GM23248 (cell line): Measurements from ENCODE around the gene ST6GALNAC3. TPM values are rescaled to one million over a fixed set of nuclear protein-coding genes. Genes with fewer than 3 reads are reported as not detected.

Source experiments
- DNase-seq: peaks from one replicate; pipeline ENCODE4 v3.0.0-alpha.2; 2015
- H2AFZ ChIP-seq: fragments of 200-600 bp; sonication (generic); 2 replicates; pipeline ENCODE4 v1.6.1; 2016; ENCODE audit warnings: antibody characterized with exemption
- H3F3A ChIP-seq: fragments of 200-600 bp; sonication (generic); 2 replicates; pipeline ENCODE4 v1.6.1; 2016; ENCODE audit warnings: mild to moderate bottlenecking, antibody characterized with exemption, mixed run types; ENCODE audit not compliant: insufficient read depth
- H3K27ac ChIP-seq: fragments of 200-600 bp; sonication (generic); 2 replicates; pipeline ENCODE4 v1.5.1; 2016; ENCODE audit warnings: mild to moderate bottlenecking
- H3K27me3 ChIP-seq: fragments of 200-600 bp; sonication (generic); replicated peaks from 2 replicates; pipeline ENCODE4 v1.6.1; 2016; ENCODE audit warnings: mild to moderate bottlenecking; ENCODE audit not compliant: insufficient read depth
- H3K36me3 ChIP-seq: fragments of 200-600 bp; sonication (generic); 2 replicates; pipeline ENCODE4 v1.6.1; 2016; ENCODE audit warnings: low read depth, mild to moderate bottlenecking
- H3K4me1 ChIP-seq: fragments of 200-600 bp; sonication (generic); 2 replicates; pipeline ENCODE4 v1.6.1; 2016; ENCODE audit warnings: mild to moderate bottlenecking; ENCODE audit not compliant: insufficient read depth
- H3K4me2 ChIP-seq: fragments of 200-600 bp; sonication (generic); one replicate; pipeline ENCODE4 v1.6.1; 2016; ENCODE audit warnings: mild to moderate bottlenecking; ENCODE audit not compliant: unreplicated experiment
- H3K4me3 ChIP-seq: fragments of 200-600 bp; sonication (generic); 2 replicates; pipeline ENCODE4 v1.5.1; 2016; ENCODE audit warnings: mild to moderate bottlenecking
- H3K79me2 ChIP-seq: fragments of 200-600 bp; sonication (generic); 2 replicates; pipeline ENCODE4 v1.6.1; 2016; ENCODE audit warnings: mild to moderate bottlenecking; ENCODE audit not compliant: insufficient read depth
- H3K9ac ChIP-seq: fragments of 200-600 bp; sonication (generic); 2 replicates; pipeline ENCODE4 v1.6.1; 2016; ENCODE audit warnings: mild to moderate bottlenecking
- H3K9me2 ChIP-seq: fragments of 200-600 bp; sonication (generic); 2 replicates; pipeline ENCODE4 v1.6.1; 2016; ENCODE audit warnings: mixed run types, mild to moderate bottlenecking, moderate library complexity; ENCODE audit not compliant: insufficient read depth
- H3K9me3 ChIP-seq: fragments of 200-600 bp; sonication (generic); one replicate; pipeline ENCODE4 v1.6.1; 2017; ENCODE audit warnings: low read depth
- H4K20me1 ChIP-seq: fragments of 200-600 bp; sonication (generic); 2 replicates; pipeline ENCODE4 v1.6.0; 2016; ENCODE audit not compliant: insufficient read depth
- EZH2 ChIP-seq: fragments of 200-600 bp; sonication (generic); IDR thresholded peaks from 2 replicates; pipeline ENCODE4 v1.6.1; 2018; ENCODE audit warnings: antibody characterized with exemption, mild to moderate bottlenecking; ENCODE audit not compliant: insufficient read depth, poor library complexity, severe bottlenecking
- EZH2phosphoT487 ChIP-seq: fragments of 200-600 bp; sonication (generic); IDR thresholded peaks from 2 replicates; pipeline ENCODE4 v1.6.1; 2018; ENCODE audit warnings: antibody characterized with exemption, moderate library complexity, mild to moderate bottlenecking, low read depth; ENCODE audit not compliant: insufficient read depth
- WGBS, 2 experiments: methylation state at CpG; one replicate each; pipeline ENCODE4 v1.1.6; 2015 to 2017; ENCODE audit warnings: low lambda C conversion rate in 2 of 2, low coverage in 1 of 2; ENCODE audit errors: missing lambda C conversion rate in 2 of 2; 5-methylcytosine and 5-hydroxymethylcytosine counted together
- in situ Hi-C: fragments of 300-500 bp; cut with MboI; formaldehyde crosslinking; loops from 2 replicates; pipeline ENCODE4 v1.15.0; 2020
- polyA plus RNA-seq: library from polyadenylated mRNA; unstranded; fragments of >200 nt; fragmentation: Nextera tagmentation; extraction: Ambion mirVana; gene quantifications from 2 replicates; pipeline ENCODE4 v1.2.1, GENCODE V29; 2016
- total RNA-seq: library from RNA; depleted of rRNA; stranded (reverse); fragments of >200 nt; shearing (Covaris generic); gene quantifications from 2 replicates; pipeline ENCODE4 v1.2.3, GENCODE V29; 2014

The ST6GALNAC3 gene
- total and polyA plus RNA-seq, 2 experiments from 2014 or later, result not detected

DNA sequence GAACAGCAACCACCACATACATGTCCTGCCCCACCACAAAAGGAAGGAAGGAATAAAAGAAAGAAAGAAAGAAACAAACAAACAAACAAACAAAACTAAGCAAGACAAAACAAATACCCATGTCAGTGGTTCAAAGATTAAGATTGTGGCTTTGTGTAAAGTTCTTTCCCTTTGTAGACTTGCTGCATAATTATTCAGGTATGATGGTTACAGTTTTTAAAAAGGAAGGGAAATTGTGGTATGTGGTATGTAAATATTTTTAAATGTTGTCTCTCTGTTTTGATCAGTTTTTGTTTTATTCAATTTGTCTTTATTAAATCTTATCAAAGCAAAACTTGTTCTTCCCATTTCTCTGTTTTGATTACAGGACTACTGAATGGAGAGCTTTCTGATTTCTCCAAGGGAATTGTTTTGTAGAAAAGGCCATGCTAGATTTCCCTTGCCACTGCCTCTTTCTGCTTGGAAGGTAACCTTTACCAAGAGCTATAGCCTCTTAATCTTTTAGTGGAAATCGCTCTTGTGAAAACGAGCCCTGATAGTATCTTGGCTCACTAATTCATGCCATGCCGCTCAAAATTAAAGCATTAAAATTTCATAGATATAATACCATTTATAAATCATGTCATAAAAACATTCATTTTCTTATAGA, 502.5 kb downstream of the ST6GALNAC3 start:
- no peaks in the 10 kb centered on the region; the same call in 1 of the 2 replicates for H3K27me3 ChIP-seq
- no peak for DNase-seq
- no peak overlapping the region for H3K4me3 ChIP-seq
- H3K79me2 ChIP-seq, result no peaks in the 10 kb centered on the region
- TF ChIP-seq EZH2 (no peak), EZH2phosphoT487 (no peak)
- H3K9ac ChIP-seq, result no peak overlapping the region
- WGBS, 2 experiments, result 65 to 75% methylated on average over 3 of the region's 3 CpGs
- H3K9me3 ChIP-seq, result no peaks in the 10 kb centered on the region
- H3K4me2 ChIP-seq, result no peak overlapping the region
- no peak overlapping the region for H2AFZ ChIP-seq
- H3K27ac ChIP-seq, result no peak overlapping the region
- no peaks in the 10 kb centered on the region for H3K4me1 ChIP-seq
- H4K20me1 ChIP-seq, result no peaks in the 10 kb centered on the region
- H3K36me3 ChIP-seq, result no peaks in the 10 kb centered on the region
- H3F3A ChIP-seq, result no peaks in the 10 kb centered on the region
- H3K9me2 ChIP-seq, result no peaks in the 10 kb centered on the region
- in situ Hi-C loops, result no loop called here

GRCh38 chr1:76577525-76578185, 503.1 kb downstream of the ST6GALNAC3 start:
- no peak overlapping the region for H3K4me2 ChIP-seq
- H3K9me2 ChIP-seq, result no peaks in the 10 kb centered on the region
- WGBS, 2 experiments, result 39 to 47% methylated on average over 3 of the region's 3 CpGs
- no peak overlapping the region for H2AFZ ChIP-seq
- in situ Hi-C loops, result no loop called here
- no peaks in the 10 kb centered on the region for H3K4me1 ChIP-seq
- DNase-seq, result no peak
- H3F3A ChIP-seq, result no peaks in the 10 kb centered on the region
- H3K36me3 ChIP-seq, result no peaks in the 10 kb centered on the region
- H3K27me3 ChIP-seq, result no peaks in the 10 kb centered on the region; the same call in 1 of the 2 replicates
- no peak overlapping the region for H3K27ac ChIP-seq
- H3K4me3 ChIP-seq, result no peak overlapping the region
- no peaks in the 10 kb centered on the region for H3K79me2 ChIP-seq
- H4K20me1 ChIP-seq, result no peaks in the 10 kb centered on the region
- H3K9ac ChIP-seq, result no peak overlapping the region
- no peaks in the 10 kb centered on the region for H3K9me3 ChIP-seq
- TF ChIP-seq EZH2 (no peak), EZH2phosphoT487 (no peak)

DNA sequence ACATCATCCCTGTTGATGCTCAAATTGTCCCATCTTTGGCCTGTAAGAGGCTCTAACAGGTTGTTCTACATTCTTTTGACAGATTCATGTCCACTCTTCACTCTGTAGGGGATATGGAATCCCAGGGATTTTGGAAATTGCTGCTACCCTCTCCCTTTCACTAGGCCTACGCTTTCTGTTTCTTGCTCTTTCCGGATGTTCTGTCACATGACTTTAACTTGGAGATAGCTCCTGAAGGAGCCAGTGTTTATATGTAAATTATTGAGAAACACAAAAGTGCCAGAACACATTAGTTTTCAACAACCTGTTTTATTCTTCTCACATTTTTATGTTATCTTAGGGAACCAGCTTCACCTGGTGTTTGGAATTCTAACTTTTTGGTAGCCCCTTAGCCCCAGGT, 505.7 kb downstream of the ST6GALNAC3 start:
- DNase-seq, result no peak
- H3K4me2 ChIP-seq, result no peak overlapping the region
- no peaks in the 10 kb centered on the region for H3K36me3 ChIP-seq
- no peaks in the 10 kb centered on the region; the same call in 1 of the 2 replicates for H3K27me3 ChIP-seq
- 52% methylated on average over 2 of the region's 2 CpGs for WGBS, 2 experiments
- TF ChIP-seq EZH2, result no peak
- TF ChIP-seq EZH2phosphoT487, result no peak
- H3K79me2 ChIP-seq, result no peaks in the 10 kb centered on the region
- H3K9me2 ChIP-seq, result no peaks in the 10 kb centered on the region
- no peak overlapping the region for H2AFZ ChIP-seq
- H3F3A ChIP-seq, result no peaks in the 10 kb centered on the region
- H3K4me1 ChIP-seq, result no peaks in the 10 kb centered on the region
- no peak overlapping the region for H3K9ac ChIP-seq
- in situ Hi-C loops, result no loop called here
- no peaks in the 10 kb centered on the region for H4K20me1 ChIP-seq
- H3K27ac ChIP-seq, result no peak overlapping the region
- H3K9me3 ChIP-seq, result no peaks in the 10 kb centered on the region
- no peak overlapping the region for H3K4me3 ChIP-seq

GRCh38 chr1:76581712-76582111, 507.2 kb downstream of the ST6GALNAC3 start:
- no peaks in the 10 kb centered on the region for H3K79me2 ChIP-seq
- in situ Hi-C loops, result no loop called here
- no peaks in the 10 kb centered on the region for H3K27me3 ChIP-seq
- no peaks in the 10 kb centered on the region for H3K9me2 ChIP-seq
- WGBS, 2 experiments, result 85 to 97% methylated on average over 2 of the region's 2 CpGs
- no peaks in the 10 kb centered on the region for H3F3A ChIP-seq
- TF ChIP-seq EZH2 (no peak), EZH2phosphoT487 (no peak)
- H2AFZ ChIP-seq, result no peak overlapping the region
- H3K9ac ChIP-seq, result no peak overlapping the region
- DNase-seq, result no peak
- no peak overlapping the region for H3K27ac ChIP-seq
- no peaks in the 10 kb centered on the region for H3K4me1 ChIP-seq
- H3K36me3 ChIP-seq, result no peaks in the 10 kb centered on the region
- no peak overlapping the region for H3K4me2 ChIP-seq
- H3K9me3 ChIP-seq, result no peaks in the 10 kb centered on the region
- H3K4me3 ChIP-seq, result no peak overlapping the region
- no peaks in the 10 kb centered on the region for H4K20me1 ChIP-seq
